ENCODE data around the gene ARID1B.

- no peak for TF ChIP-seq CTCF (IDR thresholded peaks at IDR 0.05 in 8 of 11, conservative IDR thresholded peaks at IDR 0.05 in 3 of 11)
- no peak for TF ChIP-seq POLR2A (IDR thresholded peaks at IDR 0.05)
- no peak for TF ChIP-seq POLR2AphosphoS5 (IDR thresholded peaks at IDR 0.05)
Measured at GRCh38 chr6:157020398-157020797, 243.2 kb downstream of the ARID1B start.
